HEK293 (cell line): ENCODE data around the gene SHROOM3.

ENCODE experiments used
- CTCF ChIA-PET: fragments of 350-600 bp; formaldehyde crosslinking; extraction: SDS; loops from one replicate; lab custom pipeline; 2021; ENCODE audit warnings: antibody characterized with exemption; lab: Yijun Ruan, JAX
- POLR2A ChIA-PET: fragments of 300-600 bp; formaldehyde crosslinking; extraction: SDS; loops from one replicate; lab custom pipeline; 2020; ENCODE audit warnings: antibody characterized with exemption, inconsistent platforms; lab: Yijun Ruan, JAX
- H3K27ac ChIP-seq: fragments of 200-500 bp; sonication (Bioruptor generic); 2 replicates; pipeline ENCODE4 v1.5.1; 2014; ENCODE audit warnings: low read depth, low read length, control low read depth, inconsistent platforms; ENCODE audit errors: extremely low read depth
- H3K36me3 ChIP-seq, 2 experiments: fragments of 200-500 bp in 1 of 2; sonication (Bioruptor generic) in 1 of 2; 1 replicate in 1 of 2; 2 replicates in 1 of 2; pipeline ENCODE4 v1.5.1; 2014 to 2017; ENCODE audit warnings: inconsistent platforms in 2 of 2, low read length in 2 of 2; ENCODE audit not compliant: control insufficient read depth in 2 of 2, insufficient read depth in 1 of 2
- H3K4me1 ChIP-seq: fragments of 200-500 bp; sonication (Bioruptor generic); 2 replicates; pipeline ENCODE4 v1.5.1; 2014; ENCODE audit warnings: mild to moderate bottlenecking, low read length, inconsistent platforms; ENCODE audit not compliant: control insufficient read depth, insufficient read depth
- H3K4me3 ChIP-seq: 2 replicates; pipeline ENCODE4 v1.5.1; 2011; ENCODE audit warnings: low read depth, mild to moderate bottlenecking, control low read depth, low read length, moderate library complexity
- H3K9me3 ChIP-seq: fragments of 200-500 bp; sonication (Bioruptor generic); 2 replicates; pipeline ENCODE4 v1.5.1; 2014; ENCODE audit warnings: low read depth, low read length, inconsistent platforms; ENCODE audit not compliant: control insufficient read depth, insufficient read depth
- BCL11B ChIP-seq: fragments of 450-650 bp; formaldehyde crosslinking; IDR thresholded peaks from 2 replicates; pipeline ENCODE4 v1.5.1; 2016; ENCODE audit warnings: low read depth, missing biosample characterization, missing genetic modification characterization
- HIC1 ChIP-seq: fragments of 450-650 bp; formaldehyde crosslinking; IDR thresholded peaks from 2 replicates; pipeline ENCODE4 v1.5.1; 2016; ENCODE audit warnings: missing biosample characterization, missing genetic modification characterization
- HOXA7 ChIP-seq: sonication (generic); formaldehyde crosslinking; IDR thresholded peaks from 2 replicates; pipeline ENCODE4 v1.8.1; 2022; ENCODE audit warnings: missing genetic modification reagents, borderline replicate concordance
- KLF10 ChIP-seq: fragments of 450-650 bp; IDR thresholded peaks from 2 replicates; pipeline ENCODE4 v1.5.1; 2018; ENCODE audit warnings: missing biosample characterization, mild to moderate bottlenecking, missing genetic modification characterization
- KLF16 ChIP-seq: fragments of 450-650 bp; formaldehyde crosslinking; IDR thresholded peaks from 2 replicates; pipeline ENCODE4 v1.5.1; 2017; ENCODE audit warnings: missing biosample characterization, missing genetic modification characterization
- KLF8 ChIP-seq: fragments of 450-650 bp; formaldehyde crosslinking; IDR thresholded peaks from 2 replicates; pipeline ENCODE4 v1.5.1; 2016; ENCODE audit warnings: missing biosample characterization, missing genetic modification characterization
- KLF9 ChIP-seq: fragments of 450-650 bp; formaldehyde crosslinking; IDR thresholded peaks from 2 replicates; pipeline ENCODE4 v1.5.1; 2016; ENCODE audit warnings: missing biosample characterization, missing genetic modification characterization, low read depth
- MEIS1 ChIP-seq: sonication (generic); formaldehyde crosslinking; IDR thresholded peaks from 2 replicates; pipeline ENCODE4 v1.8.1; 2022; ENCODE audit warnings: missing genetic modification reagents, mild to moderate bottlenecking, borderline replicate concordance
- OVOL3 ChIP-seq: fragments of 450-650 bp; formaldehyde crosslinking; IDR thresholded peaks from 2 replicates; pipeline ENCODE4 v1.5.1; 2016; ENCODE audit warnings: missing biosample characterization, missing genetic modification characterization
- SCRT1 ChIP-seq: fragments of 450-650 bp; formaldehyde crosslinking; IDR thresholded peaks from 2 replicates; pipeline ENCODE4 v1.5.1; 2016; ENCODE audit warnings: missing biosample characterization, missing genetic modification characterization, borderline replicate concordance
- TCF7L2 ChIP-seq: IDR thresholded peaks from 2 replicates; pipeline ENCODE4 v1.6.1; 2011; ENCODE audit warnings: low read depth, mild to moderate bottlenecking, inconsistent platforms, low read length, moderate library complexity, borderline replicate concordance
- TRIM28 ChIP-seq: IDR thresholded peaks from 2 replicates; pipeline ENCODE4 v1.6.1; 2011; ENCODE audit warnings: low read length, control low read depth, borderline replicate concordance
- ZBTB17 ChIP-seq: fragments of 450-650 bp; formaldehyde crosslinking; IDR thresholded peaks from 2 replicates; pipeline ENCODE4 v1.5.1; 2016; ENCODE audit warnings: missing biosample characterization, missing genetic modification characterization
- ZBTB20 ChIP-seq: fragments of 450-650 bp; formaldehyde crosslinking; IDR thresholded peaks from 2 replicates; pipeline ENCODE4 v1.5.1; 2016; ENCODE audit warnings: missing biosample characterization, missing genetic modification characterization
- ZBTB8A ChIP-seq: fragments of 450-650 bp; formaldehyde crosslinking; IDR thresholded peaks from 2 replicates; pipeline ENCODE4 v1.5.1; 2016; ENCODE audit warnings: missing biosample characterization, missing genetic modification characterization
- ZFHX2 ChIP-seq: fragments of 450-650 bp; formaldehyde crosslinking; conservative IDR thresholded peaks from 2 replicates; pipeline ENCODE4 v1.5.1; 2016; ENCODE audit warnings: missing biosample characterization, missing genetic modification characterization
- ZIC2 ChIP-seq: fragments of 450-650 bp; formaldehyde crosslinking; IDR thresholded peaks from 2 replicates; pipeline ENCODE4 v1.5.1; 2016; ENCODE audit warnings: missing biosample characterization, missing genetic modification characterization
- ZNF10 ChIP-seq: fragments of 450-650 bp; formaldehyde crosslinking; IDR thresholded peaks from 2 replicates; pipeline ENCODE4 v1.5.1; 2017; ENCODE audit warnings: missing biosample characterization, missing genetic modification characterization
- ZNF121 ChIP-seq: fragments of 450-650 bp; formaldehyde crosslinking; IDR thresholded peaks from 2 replicates; pipeline ENCODE4 v1.5.1; 2016; ENCODE audit warnings: missing biosample characterization, missing genetic modification characterization
- ZNF184 ChIP-seq: fragments of 450-650 bp; IDR thresholded peaks from 2 replicates; pipeline ENCODE4 v1.5.1; 2018; ENCODE audit warnings: missing biosample characterization, mild to moderate bottlenecking, missing genetic modification characterization
- ZNF2 ChIP-seq: fragments of 450-650 bp; formaldehyde crosslinking; IDR thresholded peaks from 2 replicates; pipeline ENCODE4 v1.5.1; 2016; ENCODE audit warnings: missing biosample characterization, missing genetic modification characterization
- ZNF423 ChIP-seq: fragments of 450-650 bp; formaldehyde crosslinking; IDR thresholded peaks from 2 replicates; pipeline ENCODE4 v1.5.1; 2016; ENCODE audit warnings: missing biosample characterization, missing genetic modification characterization
- ZNF580 ChIP-seq: fragments of 450-650 bp; formaldehyde crosslinking; IDR thresholded peaks from 2 replicates; pipeline ENCODE4 v1.5.1; 2016; ENCODE audit warnings: missing biosample characterization, missing genetic modification characterization
- ZNF596 ChIP-seq: fragments of 450-650 bp; IDR thresholded peaks from 2 replicates; pipeline ENCODE4 v1.5.0; 2018; ENCODE audit warnings: missing biosample characterization, mild to moderate bottlenecking, missing genetic modification characterization, moderate library complexity
- ZNF660 ChIP-seq: fragments of 450-650 bp; IDR thresholded peaks from 2 replicates; pipeline ENCODE4 v1.5.1; 2018; ENCODE audit warnings: missing biosample characterization, mild to moderate bottlenecking, missing genetic modification characterization
- ZNF776 ChIP-seq: fragments of 450-650 bp; formaldehyde crosslinking; IDR thresholded peaks from 2 replicates; pipeline ENCODE4 v1.5.0; 2017; ENCODE audit warnings: missing biosample characterization, missing genetic modification characterization, borderline replicate concordance
- ZSCAN30 ChIP-seq: fragments of 450-650 bp; IDR thresholded peaks from 2 replicates; pipeline ENCODE4 v1.5.1; 2018; ENCODE audit warnings: missing biosample characterization, mild to moderate bottlenecking, missing genetic modification characterization, moderate library complexity
- TF ChIP-seq, protein P1 (sequence below): fragments of 450-650 bp; formaldehyde crosslinking; IDR thresholded peaks from 2 replicates; pipeline ENCODE4 v1.5.1; 2016; ENCODE audit warnings: missing biosample characterization, missing genetic modification characterization
- TF ChIP-seq, protein P2 (sequence below): fragments of 450-650 bp; formaldehyde crosslinking; IDR thresholded peaks from 2 replicates; pipeline ENCODE4 v1.5.1; 2016; ENCODE audit warnings: missing biosample characterization, missing genetic modification characterization

The SHROOM3 gene

GRCh38 chr4:76535603-76536372, 100.8 kb downstream of the SHROOM3 start (continued):
- TF ChIP-seq ZNF580 (tag by site-specific recombination) (peak; percentile 62; the same call in 1 of the 2 replicates), MEIS1 (CRISPR knock-in tag) (peak; percentile 79; the same call in 1 of the 2 replicates), TCF7L2 (peak; percentile 65; the same call in 1 of the 2 replicates), ZNF121 (tag by site-specific recombination) (peak; percentile 30; the same call in 1 of the 2 replicates), ZNF10 (tag by site-specific recombination) (no peak), ZNF596 (tag by site-specific recombination) (0 out of 2 replicates have a peak, but pooled peaks have one; percentile 17), KLF10 (tag by site-specific recombination) (peak; percentile 49; the same call in 1 of the 2 replicates), KLF8 (tag by site-specific recombination) (no peak), OVOL3 (tag by site-specific recombination) (0 out of 2 replicates have a peak, but pooled peaks have one; percentile 33), ZBTB17 (tag by site-specific recombination) (0 out of 2 replicates have a peak, but pooled peaks have one; percentile 34), SCRT1 (tag by site-specific recombination) (0 out of 2 replicates have a peak, but pooled peaks have one; percentile 38), ZNF423 (tag by site-specific recombination) (no peak), ZBTB8A (peak; percentile 37), KLF16 (tag by site-specific recombination) (peak; percentile 44; the same call in 1 of the 2 replicates), ZSCAN30 (tag by site-specific recombination) (peak; percentile 28; the same call in 1 of the 2 replicates), ZBTB20 (no peak), ZNF184 (tag by site-specific recombination) (no peak), ZFHX2 (peak; percentile 90)
- TF ChIP-seq, protein P1, sequence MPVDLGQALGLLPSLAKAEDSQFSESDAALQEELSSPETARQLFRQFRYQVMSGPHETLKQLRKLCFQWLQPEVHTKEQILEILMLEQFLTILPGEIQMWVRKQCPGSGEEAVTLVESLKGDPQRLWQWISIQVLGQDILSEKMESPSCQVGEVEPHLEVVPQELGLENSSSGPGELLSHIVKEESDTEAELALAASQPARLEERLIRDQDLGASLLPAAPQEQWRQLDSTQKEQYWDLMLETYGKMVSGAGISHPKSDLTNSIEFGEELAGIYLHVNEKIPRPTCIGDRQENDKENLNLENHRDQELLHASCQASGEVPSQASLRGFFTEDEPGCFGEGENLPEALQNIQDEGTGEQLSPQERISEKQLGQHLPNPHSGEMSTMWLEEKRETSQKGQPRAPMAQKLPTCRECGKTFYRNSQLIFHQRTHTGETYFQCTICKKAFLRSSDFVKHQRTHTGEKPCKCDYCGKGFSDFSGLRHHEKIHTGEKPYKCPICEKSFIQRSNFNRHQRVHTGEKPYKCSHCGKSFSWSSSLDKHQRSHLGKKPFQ (tag by site-specific recombination), result peak; percentile 65; the same call in 1 of the 2 replicates

DNA sequence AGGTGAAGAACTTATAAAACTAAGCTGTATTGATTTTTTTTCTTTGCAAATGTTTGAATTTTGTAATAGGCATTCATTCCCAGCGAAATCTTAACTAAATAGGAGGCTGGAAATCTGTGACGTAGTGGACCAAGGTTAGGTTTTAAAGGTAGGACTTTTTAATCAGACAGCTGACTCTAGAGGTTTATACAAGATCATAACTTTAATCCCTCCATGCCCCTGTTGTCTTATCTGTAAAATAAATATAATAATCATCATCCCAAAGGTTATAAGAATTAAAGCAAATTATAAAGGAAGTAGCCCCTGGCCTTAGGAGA, 101.3 kb downstream of the SHROOM3 start:
- POLR2A ChIA-PET, result interaction anchor here (0.6 to 1.3 kb wide), 4 partner anchors 11 to 410 kb away, joined by 3 read pairs; no protein-coding TSS in a partner anchor
- TF ChIP-seq HOXA7 (CRISPR knock-in tag) (no peak), KLF9 (tag by site-specific recombination) (no peak), ZNF2 (tag by site-specific recombination) (no peak), TRIM28 (no peak), ZIC2 (tag by site-specific recombination) (no peak), KLF10 (tag by site-specific recombination) (no peak), HIC1 (tag by site-specific recombination) (no peak), BCL11B (no peak), ZNF776 (tag by site-specific recombination) (no peak), ZNF660 (tag by site-specific recombination) (no peak)
- TF ChIP-seq, protein P2, sequence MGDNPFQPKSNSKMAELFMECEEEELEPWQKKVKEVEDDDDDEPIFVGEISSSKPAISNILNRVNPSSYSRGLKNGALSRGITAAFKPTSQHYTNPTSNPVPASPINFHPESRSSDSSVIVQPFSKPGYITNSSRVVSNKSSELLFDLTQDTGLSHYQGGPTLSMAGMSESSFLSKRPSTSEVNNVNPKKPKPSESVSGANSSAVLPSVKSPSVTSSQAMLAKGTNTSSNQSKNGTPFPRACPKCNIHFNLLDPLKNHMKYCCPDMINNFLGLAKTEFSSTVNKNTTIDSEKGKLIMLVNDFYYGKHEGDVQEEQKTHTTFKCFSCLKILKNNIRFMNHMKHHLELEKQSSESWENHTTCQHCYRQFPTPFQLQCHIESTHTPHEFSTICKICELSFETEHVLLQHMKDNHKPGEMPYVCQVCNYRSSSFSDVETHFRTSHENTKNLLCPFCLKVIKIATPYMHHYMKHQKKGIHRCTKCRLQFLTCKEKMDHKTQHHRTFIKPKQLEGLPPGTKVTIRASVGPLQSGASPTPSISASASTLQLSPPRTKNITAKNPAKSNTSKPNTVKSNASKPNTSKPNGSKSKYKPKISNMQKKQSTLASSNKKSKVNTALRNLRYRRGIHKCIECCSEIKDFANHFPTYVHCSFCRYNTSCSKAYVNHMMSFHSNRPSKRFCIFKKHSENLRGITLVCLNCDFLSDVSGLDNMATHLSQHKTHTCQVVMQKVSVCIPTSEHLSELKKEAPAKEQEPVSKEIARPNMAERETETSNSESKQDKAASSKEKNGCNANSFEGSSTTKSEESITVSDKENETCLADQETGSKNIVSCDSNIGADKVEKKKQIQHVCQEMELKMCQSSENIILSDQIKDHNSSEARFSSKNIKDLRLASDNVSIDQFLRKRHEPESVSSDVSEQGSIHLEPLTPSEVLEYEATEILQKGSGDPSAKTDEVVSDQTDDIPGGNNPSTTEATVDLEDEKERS, result no peak
- TF ChIP-seq, all 188 proteins: peak for 0
- H3K4me3 ChIP-seq, result no peak overlapping the region
- H3K27ac ChIP-seq, result no peak overlapping the region
- H3K36me3 ChIP-seq, result no peaks in the 10 kb centered on the region
- peaks cover 9% of the 10 kb centered on the region for H3K4me1 ChIP-seq
- no peaks in the 10 kb centered on the region for H3K9me3 ChIP-seq
- CTCF ChIA-PET, result interaction anchor here (0.6 kb wide), 1 partner anchor 23 kb away, joined by 3 read pairs; no protein-coding TSS in a partner anchor
